Epithelial cell of esophagus (primary cell): ENCODE data around the gene TNRC18.
"Not testable (repeated sequence)": the region's sequence is repeated elsewhere in the genome, so short reads cannot be mapped to it uniquely, and the experiment has no call there.

Experiments used
- DNase-seq: peaks from one replicate; pipeline ENCODE4 v3.0.0; 2010; ENCODE audit warnings: low read depth
- H3K4me3 ChIP-seq: 2 replicates; pipeline ENCODE4 v1.5.1; 2011; ENCODE audit warnings: mild to moderate bottlenecking, low read length, control low read depth
- CTCF ChIP-seq: IDR thresholded peaks from 2 replicates; pipeline ENCODE4 v1.5.1; 2011; ENCODE audit warnings: low read depth, mild to moderate bottlenecking, low read length, control low read depth, inconsistent platforms; ENCODE audit not compliant: insufficient read depth; ENCODE audit errors: missing control alignments

The TNRC18 gene

GRCh38 chr7:5330288-5330687, 93.3 kb downstream of the TNRC18 start:
- no peak for DNase-seq
- H3K4me3 ChIP-seq, result no peak overlapping the region
- no peak for TF ChIP-seq CTCF

GRCh38 chr7:5324961-5325360, 98.7 kb downstream of the TNRC18 start:
- TF ChIP-seq CTCF, result no peak
- no peak for DNase-seq
- no peak overlapping the region for H3K4me3 ChIP-seq

- H3K4me3 ChIP-seq, DNase-seq: not testable (repeated sequence)
Measured at GRCh38 chr7:5323800-5324781, 99.5 kb downstream of the TNRC18 start.

- DNase-seq, result no peak
- TF ChIP-seq CTCF, result no peak
- H3K4me3 ChIP-seq, result no peak overlapping the region
Measured at GRCh38 chr7:5322621-5323410, 100.8 kb downstream of the TNRC18 start.

- no peak for TF ChIP-seq CTCF
Measured at GRCh38 chr7:5320802-5321396, 102.7 kb downstream of the TNRC18 start.

GRCh38 chr7:5320391-5320790, 103.2 kb downstream of the TNRC18 start:
- no peak for TF ChIP-seq CTCF
- DNase-seq, result no peak
- H3K4me3 ChIP-seq, result no peak overlapping the region

More at GRCh38 chr7:5320802-5321396, 102.7 kb downstream of the TNRC18 start:
- no peak for DNase-seq
- no peak overlapping the region for H3K4me3 ChIP-seq

- H3K4me3 ChIP-seq, DNase-seq: not testable (repeated sequence)
Measured at GRCh38 chr7:5318613-5319012, 105.0 kb downstream of the TNRC18 start.

- no peak for DNase-seq
- H3K4me3 ChIP-seq, result no peak overlapping the region
- TF ChIP-seq CTCF, result no peak
Measured at GRCh38 chr7:5315761-5316160, 107.9 kb downstream of the TNRC18 start.
